EH (cell line): Measurements from ENCODE around the gene HES4.
"Not testable (repeated sequence)": the region's sequence is repeated elsewhere in the genome, so short reads cannot be mapped to it uniquely, and the experiment has no call there.

Experiments
- DNase-seq: peaks from one replicate; pipeline ENCODE4 v3.0.0-alpha.2; 2015; ENCODE audit warnings: low read depth

HES4 gene

DNA sequence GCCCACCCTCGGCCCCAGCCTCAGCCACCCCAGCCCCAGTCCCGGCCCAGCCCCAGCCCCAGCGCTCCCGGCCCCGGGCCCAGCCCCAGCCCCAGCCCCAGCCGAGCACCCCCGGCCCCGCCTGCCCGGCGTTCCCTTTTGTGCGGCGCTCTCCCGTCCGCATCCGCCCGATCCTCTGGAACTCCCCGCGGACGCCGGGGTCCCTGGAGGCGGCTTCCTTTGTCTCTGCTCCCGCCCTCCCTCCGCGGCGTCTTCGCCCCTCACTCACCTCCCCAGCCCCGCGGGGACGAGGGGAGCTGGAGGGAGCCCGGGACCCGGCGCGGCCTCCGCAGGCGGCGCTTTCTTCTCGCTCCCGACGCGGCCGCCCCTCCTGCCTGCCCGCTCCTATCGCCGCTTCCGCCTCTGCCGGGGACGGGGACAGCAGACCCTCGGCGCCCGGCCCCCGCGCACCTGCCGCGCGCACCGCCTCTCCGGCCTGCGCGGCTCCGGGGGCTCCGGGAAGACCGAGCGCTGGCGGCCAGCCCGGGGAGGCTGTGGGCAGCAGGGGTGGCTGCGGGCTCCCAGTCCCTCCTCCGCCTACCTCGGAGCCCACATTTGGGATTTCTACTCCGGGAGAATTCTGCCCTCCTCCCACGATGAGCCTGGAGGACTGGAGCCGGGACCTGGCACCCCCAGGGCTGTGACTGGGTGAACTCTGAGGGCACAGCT, 34.0 kb upstream of the HES4 start:
- DNase-seq, result no peak

DNA sequence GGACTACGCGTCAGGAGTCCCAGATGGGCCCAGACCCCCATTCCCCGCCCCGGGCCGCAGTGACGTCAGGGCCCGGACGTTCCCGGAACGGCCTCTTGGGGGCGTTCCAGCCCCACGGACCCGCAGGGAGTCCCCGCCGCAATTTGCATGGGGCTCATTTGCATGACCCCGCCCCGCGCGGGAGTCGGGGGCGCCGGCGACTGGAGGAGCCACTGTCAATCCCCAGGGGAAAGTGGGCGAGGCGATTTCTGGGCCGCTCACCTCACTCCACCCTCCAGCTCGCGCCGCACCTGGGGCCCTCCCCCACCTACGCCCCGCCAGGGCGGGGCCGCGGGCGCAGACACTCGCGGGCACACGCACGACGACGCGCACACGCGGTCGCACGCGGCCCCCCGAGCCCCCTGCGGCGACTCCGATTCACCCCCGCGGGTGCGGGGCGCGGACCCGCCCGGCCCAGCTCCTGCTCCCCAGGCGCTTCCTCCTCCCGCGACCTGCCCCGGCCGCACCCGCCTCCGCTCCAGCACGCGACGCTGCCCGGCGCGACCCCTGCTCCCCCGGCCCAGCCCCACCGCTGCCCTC, 33.2 kb upstream of the HES4 start:
- DNase-seq, result peak; percentile 74

DNA sequence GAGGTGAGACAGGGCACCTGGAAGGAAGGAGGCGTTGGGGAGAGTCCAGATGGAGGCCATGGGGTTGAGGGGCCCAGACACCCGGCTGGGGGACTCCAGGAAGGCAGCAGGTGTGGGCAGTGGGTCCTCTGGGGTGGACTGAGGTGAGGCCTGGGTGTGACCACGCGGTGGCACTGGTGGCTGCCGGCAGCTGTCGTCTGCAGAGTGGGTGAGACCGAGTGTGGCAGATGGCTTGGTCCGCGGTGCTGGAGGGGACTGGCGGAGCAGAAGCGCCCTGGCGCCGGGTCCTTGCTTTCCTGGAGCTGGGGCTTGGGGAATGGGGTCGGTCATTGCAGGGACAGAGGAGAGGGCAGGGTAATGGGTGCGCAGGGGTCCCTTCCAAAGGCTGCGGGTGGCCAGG, 32.5 kb upstream of the HES4 start:
- DNase-seq, result no peak

DNA sequence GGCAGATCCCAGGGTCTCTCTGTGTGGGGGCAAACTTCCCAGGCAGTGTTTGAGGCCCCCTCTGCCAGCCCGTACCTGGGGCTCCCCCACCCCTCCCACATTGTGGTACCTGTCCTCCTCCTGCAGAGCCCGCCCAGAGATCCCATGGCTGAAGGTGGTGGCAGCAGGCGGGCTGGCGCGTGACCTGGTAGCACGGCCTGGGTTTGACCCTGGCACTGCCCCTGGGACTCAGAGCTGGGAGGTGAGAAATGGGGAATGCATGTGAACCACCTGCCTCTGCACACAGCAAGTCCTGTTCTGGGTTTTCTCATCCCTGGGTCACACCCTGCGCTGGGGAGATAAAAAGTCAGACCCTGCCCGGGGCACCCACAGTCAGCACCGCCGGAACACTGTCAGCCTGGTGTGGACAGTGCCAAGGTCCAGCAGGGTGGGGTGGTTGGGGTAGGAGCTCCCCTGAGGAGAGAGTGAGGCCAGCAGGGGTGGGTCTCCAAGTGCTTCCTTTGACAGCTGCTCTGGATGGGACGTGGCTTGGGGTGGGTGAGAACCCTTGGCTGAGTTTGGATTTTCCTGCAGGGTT, 31.9 kb upstream of the HES4 start:
- no peak for DNase-seq

DNA sequence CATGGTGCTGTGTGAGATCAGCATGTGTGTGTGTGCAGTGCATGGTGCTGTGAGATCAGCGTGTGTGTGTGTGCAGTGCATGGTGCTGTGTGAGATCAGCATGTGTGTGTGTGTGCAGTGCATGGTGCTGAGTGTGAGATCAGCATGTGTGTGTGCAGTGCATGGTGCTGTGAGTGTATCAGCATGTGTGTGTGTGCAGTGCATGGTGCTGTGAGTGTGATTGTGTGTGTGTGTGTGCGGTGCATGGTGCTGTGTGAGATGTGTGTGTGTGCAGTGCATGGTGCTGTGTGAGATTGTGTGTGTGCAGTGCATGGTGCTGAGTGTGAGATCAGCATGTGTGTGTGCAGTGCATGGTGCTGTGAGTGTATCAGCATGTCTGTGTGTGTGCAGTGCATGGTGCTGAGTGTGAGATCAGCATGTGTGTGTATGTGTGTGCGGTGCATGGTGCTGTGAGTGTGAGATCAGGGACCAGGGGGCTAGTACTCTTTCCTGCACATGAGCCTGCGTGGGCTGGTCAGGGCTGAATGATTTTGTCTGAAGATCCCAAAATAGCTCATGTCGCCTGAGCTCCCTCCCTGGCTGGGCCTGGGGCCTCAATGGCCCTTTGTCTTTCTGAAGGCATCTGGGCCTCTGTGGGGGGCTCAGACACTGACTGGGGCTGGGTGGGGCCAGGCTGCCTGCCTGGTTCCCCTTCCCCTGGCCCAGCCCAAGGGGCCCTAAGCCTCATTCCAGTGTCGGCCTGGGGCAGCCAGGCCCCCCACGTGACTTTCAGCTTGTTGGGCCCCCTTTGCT, 31.2 kb upstream of the HES4 start:
- not testable (repeated sequence) for DNase-seq

DNA sequence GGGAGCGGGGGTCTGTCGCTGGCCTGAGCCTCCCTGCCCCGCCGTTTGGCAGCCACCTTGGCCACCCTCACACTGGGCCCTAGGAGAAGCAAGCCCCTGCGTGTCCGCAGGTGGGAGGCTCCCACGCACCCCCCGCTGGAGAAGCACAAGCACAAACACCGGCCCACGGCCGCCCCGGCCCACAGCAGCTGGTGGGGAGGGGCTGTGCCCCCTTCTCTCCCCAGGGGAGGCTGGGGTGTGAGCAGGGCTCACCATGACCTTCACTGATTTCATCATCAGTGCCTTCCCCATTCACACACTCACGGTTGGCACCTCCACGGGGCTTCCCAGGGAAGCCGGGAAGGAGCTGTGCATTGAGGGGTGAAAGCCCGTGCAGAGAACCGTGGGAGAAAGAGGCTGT, 27.9 kb upstream of the HES4 start:
- no peak for DNase-seq

DNA sequence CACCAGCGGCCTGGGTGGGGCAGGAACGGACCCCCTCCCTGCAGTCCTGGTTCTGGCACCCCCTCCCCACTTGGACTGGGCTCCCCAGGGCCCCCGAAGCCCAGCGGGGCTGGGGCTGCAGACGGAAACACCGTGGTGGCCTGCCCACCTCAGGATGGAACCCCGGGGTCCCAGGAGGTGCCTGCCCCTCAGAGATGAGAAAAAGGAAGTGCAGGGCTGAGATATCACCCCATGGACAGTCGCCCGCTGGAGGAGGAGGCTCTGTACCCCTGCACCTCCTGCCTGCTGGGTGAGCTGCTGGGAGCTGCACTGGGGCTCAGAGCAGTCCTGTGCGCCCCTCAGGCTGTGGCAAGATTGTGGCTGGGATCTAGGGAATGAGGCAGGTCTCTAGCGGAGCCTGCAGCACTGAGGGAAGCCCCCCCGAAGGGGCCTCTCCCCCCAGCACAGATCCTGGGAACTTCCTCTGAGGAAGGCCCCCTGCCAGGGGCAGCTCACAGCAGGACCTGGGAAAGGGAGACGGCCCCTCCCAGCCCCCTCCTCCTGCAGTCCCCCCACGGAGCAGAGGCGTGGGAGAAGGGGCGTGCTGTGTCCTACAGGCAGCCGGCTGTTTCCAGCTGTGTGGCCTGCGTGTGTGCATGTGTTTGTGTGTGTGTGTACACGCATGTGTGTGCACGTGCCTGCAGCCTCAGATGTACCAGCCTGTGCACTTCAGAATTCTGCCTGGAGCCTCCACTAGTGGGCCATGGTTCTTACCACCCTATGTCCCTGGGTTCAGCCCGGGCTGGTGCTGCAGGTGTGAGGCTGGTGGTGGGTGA, 26.9 kb upstream of the HES4 start:
- DNase-seq, result no peak

DNA sequence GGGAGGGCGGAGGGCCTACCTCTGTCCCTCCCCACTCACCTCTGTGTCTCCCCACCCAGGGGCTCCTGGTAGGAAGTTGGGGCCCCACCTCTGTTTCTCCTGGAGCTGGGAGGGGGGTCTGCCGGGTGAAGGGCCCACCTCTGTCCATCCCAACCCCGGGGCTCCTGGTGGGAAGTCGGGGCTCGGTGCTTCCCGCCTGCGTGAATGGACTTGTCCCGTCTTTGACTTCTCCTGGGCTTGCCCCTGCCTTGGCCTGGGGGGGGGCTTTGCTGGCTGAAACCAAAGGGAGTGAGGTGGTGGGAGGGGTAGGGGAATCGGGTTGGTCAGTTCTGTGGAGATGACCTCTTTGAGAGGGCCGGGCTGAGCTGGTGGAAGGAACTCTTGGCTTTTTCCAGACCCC, 25.8 kb upstream of the HES4 start:
- DNase-seq, result no peak

DNA sequence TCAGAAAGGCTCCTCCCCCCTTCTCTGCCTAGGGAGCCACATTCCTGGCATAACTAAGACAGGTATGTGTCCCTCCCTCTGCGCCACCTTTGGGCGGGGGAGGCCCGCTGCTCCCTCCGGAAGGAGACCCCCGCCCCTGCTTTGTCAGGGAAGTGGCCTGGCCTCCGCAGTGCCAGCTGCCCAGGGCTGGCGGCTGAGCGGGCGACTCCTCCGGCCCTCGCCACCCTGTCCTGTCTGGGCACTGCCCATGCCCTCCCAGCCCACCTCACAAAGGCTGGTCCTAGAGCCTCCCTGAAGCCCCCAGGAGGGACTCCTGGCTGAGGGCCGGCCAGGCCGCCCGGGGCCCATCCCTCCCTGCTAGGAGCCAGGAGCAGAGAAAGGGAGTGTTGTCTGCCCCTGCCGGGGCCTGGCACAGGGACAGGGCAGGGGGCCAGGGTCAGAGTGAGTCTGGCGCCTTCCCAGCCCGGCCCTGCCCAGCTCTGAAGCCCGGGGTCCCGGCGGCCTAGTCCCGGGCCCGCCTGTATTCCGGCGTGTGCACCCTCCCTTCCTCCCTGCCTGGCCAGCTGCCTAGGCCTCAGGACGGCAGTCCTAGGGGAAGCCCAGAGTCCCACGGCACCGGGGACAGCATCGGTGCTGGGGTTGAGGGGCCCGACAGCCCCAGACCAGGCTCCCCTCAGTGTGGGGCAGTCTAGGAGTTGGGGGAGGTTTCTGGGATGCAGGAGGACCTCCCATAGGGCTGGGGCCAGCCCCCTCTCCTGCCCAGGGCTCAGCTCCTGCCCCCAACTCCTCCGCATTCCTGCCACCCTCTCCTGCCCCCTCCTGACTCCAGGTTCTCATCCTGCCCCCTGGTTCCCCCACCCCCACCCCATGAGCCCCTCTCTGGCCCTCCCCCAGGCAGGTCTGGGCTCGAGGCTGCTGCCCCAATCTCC, 25.1 kb upstream of the HES4 start:
- DNase-seq, result peak; percentile 42

DNA sequence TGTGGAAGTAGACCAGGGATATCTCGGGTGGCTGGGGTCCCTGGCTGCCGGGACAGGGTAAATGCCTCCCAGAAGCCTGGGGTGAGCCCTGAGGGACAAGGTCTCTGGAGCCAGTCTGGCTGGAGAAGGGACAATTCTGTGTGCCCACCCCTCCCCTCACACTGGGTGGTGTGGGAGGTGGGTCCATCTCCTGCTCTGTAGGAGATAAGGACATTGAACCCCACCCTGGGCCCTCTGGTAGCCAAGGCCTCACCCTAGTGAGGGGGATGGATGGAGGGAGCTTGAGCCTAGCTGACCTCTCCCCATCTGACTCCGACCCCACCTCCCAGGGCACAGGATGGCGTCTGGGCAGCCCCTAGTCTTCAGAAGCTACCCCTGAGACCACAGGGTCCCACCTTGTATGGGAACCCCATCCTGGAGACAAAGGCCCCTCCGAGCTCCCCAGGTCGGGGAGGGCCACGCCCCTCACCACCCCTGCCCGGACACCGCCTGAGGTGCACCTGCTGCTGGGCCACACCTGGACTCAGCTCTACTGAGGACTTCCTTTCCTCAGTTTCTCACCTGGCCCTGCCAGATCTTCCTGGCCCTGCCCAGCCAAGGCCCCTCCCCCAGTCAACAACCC, 24.4 kb upstream of the HES4 start:
- no peak for DNase-seq

DNA sequence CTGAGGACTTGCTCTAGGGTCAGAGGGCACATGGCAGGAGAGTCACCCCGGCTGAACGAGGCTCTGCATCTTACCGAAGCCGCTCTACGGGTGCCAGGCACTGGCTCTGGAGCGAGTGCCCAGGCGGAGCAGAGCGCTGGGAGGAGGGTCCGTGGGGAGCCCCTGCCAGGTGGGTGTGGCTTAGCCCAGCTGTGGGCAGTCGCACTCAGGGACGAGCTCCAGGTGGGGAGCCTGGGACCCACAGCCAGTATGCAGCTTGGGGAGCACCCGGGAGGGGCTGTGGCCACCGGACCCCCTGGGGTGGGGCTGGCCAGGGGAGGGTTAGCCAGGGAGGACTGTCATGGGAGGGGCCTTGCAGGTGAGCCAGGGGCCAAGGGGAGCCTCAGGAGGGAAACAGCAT, 23.8 kb upstream of the HES4 start:
- DNase-seq, result no peak

DNA sequence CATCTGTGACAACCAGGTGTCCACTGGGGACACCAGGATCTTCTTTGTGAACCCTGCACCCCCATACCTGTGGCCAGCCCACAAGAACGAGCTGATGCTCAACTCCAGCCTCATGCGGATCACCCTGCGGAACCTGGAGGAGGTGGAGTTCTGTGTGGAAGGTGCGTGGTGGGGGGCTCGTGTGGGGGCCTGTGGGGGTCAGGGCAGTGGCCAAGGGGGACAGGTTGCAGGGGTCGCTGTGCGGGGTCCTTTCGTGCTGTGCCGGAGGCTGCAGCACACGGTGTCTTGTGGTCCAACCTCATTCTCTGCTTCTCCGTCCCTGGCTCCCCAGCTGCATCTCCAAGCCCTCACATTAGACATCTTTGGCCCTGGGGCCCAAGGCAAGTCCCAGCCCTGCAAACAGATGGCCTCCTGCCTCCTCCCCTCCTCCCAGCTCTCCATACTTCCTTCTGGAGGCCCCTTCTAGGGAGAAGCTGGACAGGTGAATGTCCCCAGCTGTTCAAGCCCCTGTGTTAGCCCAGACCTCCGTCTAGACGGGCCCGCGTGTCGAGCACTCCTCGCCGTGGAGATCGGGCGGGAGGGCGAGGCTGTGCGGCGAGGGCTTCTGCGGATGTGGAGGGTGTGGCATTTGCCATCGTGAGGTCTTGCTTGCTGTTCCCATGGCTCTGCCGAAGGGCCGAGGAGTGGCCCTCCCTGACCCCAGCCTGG, 22.6 kb upstream of the HES4 start:
- DNase-seq, result no peak

DNA sequence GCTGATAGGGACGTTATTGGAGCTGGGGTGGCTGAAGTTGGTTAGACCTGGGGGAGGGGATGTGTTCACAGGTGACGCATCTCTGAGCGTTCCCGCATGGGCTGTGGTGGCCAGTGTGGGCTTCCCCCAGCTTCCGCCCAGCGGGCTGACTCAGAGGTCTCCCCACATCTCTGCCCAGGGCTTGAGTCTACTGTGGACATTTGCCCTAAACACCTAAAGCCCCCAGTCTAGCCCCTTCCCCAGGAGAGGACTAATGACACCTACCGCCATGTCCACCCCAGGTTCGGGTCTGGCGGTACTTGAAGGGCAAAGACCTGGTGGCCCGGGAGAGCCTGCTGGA, 22.0 kb upstream of the HES4 start:
- DNase-seq, result no peak

DNA sequence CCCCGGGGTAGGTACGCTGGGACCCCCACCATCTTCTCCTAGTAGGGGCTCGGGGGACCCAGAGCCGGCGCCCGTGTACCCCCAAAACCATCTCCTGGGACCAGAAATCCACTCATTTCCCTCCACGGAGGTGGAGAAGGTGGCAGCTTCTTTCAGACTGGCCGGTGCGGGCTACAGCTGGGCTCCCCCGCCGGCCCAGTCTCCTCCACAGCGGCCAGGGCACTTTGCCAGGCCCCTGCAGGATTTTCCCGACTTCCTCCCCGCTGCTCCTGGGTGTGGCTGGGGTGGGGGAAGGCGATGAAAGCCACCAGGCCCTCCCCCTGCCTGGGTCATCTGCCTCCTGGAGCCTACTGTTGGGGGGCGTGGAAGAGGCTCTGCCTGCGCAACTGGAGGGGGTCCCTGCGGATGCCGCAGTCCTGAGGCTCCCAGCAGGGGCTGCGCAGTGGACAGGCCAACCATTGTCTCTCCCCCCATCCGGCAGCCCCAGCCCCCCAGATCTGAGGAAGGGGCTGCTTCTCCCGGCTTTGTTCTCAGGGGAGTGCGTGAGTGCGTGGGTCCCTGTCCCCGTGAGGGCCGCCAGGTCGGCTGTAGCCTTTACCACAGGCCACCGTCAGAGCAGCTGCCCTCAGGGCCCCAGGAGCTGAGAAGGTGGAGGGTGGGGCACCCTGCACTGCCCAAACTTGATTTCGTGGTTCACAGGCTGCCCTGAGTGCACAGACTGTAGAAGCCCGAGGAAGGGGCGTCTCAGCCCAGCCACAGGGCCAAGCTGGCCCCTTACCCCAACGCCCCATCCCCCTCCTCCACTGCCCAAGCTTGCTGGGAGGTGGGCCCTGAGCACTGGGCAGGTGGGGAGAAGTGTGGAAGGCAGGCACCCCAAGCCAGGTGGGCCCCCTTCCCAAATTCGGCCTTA, 21.4 kb upstream of the HES4 start:
- DNase-seq, result peak; percentile 87

DNA sequence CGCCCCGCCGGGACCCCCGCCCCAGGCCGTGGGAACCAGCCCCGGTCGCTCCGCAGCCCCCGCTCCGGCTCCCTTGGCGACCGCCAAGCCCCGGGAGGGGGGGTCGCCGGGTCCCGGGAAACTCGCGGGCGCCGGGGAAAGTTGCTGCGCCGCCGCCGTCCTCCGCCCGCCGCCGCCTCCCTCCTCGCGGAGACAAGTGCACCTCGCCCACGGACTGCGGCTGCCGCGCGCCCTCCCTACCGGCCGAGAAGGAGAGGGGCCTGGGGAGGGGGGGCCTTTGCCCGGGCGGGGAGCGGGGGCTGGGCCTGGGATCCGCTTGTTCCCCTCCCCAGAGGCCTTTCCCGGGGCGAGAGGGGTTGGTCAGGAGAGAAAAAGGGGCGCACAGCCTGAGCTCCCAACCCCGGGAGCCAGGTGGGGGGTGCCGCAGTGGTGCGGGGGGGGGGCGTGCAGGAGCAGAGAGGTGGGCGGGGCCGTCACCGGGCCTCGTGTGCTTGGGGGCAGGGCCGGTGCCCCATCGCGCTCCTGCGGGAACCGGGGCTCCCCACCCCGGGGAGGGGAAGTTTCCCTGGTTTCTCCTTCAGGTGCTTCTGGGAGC, 20.6 kb upstream of the HES4 start:
- DNase-seq, result no peak

DNA sequence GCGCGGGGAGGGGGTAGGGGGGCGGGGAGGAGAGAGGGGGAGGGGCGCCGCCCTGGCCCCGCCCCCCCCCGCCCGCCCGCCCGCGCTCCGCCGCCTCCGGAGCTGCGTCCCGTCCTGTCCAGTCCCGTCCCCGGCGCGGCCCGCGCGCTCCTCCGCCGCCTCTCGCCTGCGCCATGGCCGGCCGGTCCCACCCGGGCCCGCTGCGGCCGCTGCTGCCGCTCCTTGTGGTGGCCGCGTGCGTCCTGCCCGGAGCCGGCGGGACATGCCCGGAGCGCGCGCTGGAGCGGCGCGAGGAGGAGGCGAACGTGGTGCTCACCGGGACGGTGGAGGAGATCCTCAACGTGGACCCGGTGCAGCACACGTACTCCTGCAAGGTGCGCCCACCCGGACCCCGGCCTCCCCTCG, 20.1 kb upstream of the HES4 start, which contains the start of gene AGRN:
Gene AGRN (plus strand): TSS at position 121 of the 405 bp plus-strand sequence. CDS start 53 bp downstream, at position 174.
- DNase-seq, result no peak

DNA sequence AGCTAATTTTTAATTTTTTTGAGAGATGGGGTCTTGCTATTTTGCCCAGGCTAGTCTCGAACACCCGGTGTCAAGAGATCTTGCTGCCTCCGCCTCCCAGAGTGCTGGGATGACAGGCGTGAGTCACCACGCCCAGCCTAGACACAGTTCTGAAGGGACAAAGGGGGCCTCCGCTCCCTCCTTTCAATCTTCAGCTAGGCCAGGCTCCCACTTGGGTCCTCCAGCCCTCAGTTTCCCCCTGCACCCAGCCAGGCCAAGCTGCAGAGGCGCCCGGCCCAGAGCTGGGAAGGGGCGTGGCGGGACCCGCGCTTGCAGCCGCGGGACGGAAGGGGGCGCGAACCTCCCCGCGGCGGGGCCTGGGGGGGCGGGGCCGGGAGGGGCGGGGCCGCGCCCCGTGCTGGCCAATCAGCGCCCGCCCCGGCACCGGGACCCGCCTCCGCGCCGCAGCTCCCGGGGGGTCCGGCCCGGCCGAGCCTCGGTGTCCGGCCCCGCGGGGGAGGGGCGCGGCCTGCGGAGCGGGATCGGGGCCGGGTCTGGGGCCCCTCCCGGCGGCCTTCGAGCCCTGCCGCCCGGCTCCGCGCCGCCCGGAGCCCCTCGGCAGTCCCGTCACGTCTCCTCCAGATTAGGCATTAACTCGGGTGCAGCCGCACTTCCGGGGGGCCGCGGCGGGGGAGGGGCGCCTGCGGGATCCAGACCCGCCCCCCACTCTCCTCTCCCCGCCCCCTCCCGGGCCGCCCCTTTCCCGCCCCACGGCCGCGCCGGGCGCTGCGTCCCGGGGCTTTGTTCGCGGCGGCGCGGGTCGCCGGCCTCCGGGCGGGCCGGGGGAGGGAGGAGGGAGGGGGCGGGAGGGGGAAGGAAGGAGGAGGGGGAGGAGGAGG, 19.5 kb upstream of the HES4 start:
- DNase-seq, result peak; percentile 88
